Epithelial cell of proximal tubule (primary cell): ENCODE data around the gene APOBEC4. TPM values are rescaled to one million over a fixed set of nuclear protein-coding genes. Genes with fewer than 3 reads are reported as not detected.
A peak's percentile ranks its signal among the peaks of the same experiment; 100 is the strongest.

Experiments used
- DNase-seq: peaks from one replicate; pipeline ENCODE4 v3.0.0-alpha.2; 2011; ENCODE audit warnings: low read depth
- H3K4me3 ChIP-seq: 2 replicates; pipeline ENCODE4 v1.5.1; 2011; ENCODE audit warnings: low read depth, mild to moderate bottlenecking, low read length
- total RNA-seq: library from RNA; depleted of rRNA; stranded (reverse); fragments of >200 nt; gene quantifications from 2 replicates; pipeline ENCODE4 v1.2.3, GENCODE V29; 2015
- TF ChIP-seq, protein P1 (sequence below): conservative IDR thresholded peaks from 2 replicates; pipeline ENCODE4 v1.5.1; 2012; ENCODE audit warnings: low read depth, mild to moderate bottlenecking, low read length

Gene APOBEC4
- total RNA-seq, 1 donor from 2014 or later = not detected

DNA sequence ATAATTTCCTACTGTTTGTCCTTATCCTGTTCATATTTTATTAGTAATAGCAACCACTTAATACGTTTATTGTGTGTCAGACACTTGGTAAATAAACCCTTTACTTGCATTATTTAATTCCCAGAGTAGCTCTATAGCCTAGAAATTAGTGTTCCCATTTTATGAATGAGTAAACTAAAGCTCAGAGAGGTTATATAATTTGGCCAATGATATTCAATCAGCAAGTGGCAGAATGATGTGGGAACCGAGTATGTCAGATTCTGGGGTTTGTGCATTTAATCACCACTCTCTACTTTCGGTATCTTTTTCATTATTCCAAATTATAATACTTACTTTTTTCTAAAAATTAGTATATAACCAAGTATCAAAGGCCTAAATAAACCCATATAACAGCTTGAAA, 10.9 kb downstream of the APOBEC4 start:
- no peak overlapping the region for H3K4me3 ChIP-seq
- no peak for DNase-seq
- TF ChIP-seq, protein P1, sequence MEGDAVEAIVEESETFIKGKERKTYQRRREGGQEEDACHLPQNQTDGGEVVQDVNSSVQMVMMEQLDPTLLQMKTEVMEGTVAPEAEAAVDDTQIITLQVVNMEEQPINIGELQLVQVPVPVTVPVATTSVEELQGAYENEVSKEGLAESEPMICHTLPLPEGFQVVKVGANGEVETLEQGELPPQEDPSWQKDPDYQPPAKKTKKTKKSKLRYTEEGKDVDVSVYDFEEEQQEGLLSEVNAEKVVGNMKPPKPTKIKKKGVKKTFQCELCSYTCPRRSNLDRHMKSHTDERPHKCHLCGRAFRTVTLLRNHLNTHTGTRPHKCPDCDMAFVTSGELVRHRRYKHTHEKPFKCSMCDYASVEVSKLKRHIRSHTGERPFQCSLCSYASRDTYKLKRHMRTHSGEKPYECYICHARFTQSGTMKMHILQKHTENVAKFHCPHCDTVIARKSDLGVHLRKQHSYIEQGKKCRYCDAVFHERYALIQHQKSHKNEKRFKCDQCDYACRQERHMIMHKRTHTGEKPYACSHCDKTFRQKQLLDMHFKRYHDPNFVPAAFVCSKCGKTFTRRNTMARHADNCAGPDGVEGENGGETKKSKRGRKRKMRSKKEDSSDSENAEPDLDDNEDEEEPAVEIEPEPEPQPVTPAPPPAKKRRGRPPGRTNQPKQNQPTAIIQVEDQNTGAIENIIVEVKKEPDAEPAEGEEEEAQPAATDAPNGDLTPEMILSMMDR = no peak

DNA sequence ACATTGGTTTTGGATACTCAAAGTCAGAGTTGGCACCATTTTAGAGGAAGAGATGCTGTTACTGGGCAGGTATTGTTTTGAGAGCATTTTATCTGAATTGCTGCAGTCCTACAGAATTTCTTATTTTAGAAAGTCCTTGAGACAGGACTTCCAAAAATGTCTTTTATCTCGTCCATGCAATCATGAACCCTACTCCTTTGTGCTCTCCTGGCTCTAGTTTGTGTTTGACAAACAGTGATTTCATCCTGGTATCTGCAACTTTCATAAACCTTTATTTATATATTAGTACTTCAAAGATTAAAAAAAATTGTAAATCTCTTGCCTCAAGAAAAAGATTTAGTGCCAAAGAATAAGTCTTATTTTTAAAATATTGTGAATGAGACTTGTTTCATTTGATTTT, 12.9 kb downstream of the APOBEC4 start:
- H3K4me3 ChIP-seq = no peak overlapping the region
- TF ChIP-seq, protein P1 = no peak
- DNase-seq = no peak

GRCh38 chr1:183638649-183639387, 14.3 kb downstream of the APOBEC4 start:
- TF ChIP-seq, protein P1 = no peak
- no peak for DNase-seq
- H3K4me3 ChIP-seq = no peak overlapping the region

DNA sequence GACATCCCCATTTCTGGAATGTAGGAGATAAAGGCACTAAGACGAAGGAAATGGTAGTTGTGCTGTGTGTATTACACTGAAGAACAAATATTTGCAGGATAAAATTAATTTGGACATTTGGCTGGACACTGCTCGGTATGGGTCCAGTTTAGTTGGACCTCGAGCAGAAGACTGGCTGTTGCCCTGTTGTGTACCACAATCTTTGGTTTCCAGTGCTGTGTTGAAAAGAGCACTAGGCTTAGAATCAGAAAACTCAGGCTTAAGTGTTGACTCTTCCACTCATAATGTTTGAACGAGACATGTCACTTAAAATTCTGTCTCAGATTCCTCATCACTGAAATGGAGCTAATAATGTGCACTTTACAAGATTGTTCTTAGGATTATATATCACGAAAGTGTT, 16.3 kb downstream of the APOBEC4 start:
- no peak for DNase-seq
- H3K4me3 ChIP-seq = no peak overlapping the region
- TF ChIP-seq, protein P1 = no peak

DNA sequence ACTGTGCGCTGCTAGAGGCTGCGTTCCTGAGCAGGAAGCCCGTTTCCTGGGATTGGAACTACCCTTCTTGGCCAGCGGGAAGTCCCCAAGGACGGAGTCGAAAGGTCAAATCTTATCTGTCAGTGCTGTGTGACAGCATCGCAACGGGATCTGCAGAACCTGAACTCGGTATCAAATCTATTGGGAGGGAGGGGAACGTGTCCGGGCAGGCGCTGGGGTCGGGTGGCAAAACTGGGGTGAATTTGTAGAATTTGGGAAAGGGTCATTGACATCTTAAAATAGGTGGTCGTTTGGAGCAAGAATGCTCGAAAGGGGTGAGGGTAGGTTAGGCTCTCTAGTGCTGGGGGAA, 16.8 kb downstream of the APOBEC4 start:
- H3K4me3 ChIP-seq = peak overlapping the region; percentile 75
- no peak for DNase-seq
- TF ChIP-seq, protein P1 = no peak

DNA sequence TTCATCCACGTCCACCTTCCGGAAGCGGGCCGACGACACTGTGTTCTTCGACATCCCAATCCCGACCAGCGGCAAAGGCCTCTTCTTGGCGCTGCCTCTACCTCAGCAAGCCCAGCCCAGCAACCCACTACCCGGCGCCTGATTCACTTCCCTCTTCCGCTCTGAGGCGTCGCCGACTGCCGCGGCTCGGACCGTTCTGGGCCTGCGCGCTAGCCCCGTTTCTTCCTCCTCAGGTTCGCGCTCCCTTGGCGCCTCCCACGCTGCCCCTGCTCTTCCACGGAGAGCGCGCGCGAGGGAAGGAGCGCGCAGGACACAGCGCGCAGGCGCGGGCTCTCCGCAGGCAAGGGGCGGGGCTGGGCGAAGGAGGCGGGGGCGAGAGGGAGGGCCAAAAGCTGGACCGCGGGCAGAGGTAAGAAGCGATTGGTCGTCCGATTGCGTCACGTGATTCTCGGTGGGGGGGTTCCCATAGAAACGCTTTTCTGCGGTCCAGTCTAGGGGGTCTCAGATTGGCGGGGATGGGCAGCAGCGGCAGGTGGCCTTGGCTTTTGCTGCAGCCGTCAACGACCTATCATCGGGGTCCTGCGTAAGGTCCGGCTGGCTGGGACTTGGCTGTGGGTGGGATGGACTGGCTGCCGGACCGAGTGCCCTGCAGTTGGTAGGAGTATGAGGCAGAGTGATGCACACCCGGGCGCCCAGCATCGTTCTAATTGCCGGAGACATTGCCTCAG, 17.3 kb downstream of the APOBEC4 start, which contains the start of gene ARPC5:
Gene ARPC5, minus strand, starts transcription at position 178 of the 728 bp plus-strand sequence. Its CDS starts 124 bp downstream, at position 54.
- peak; percentile 52 for DNase-seq
- H3K4me3 ChIP-seq = peak within 1 kb of the TSS; percentile 75
- TF ChIP-seq, protein P1 = no peak
